HepG2 (cell line): ENCODE results near the gene QKI. TPM values are rescaled to one million over a fixed set of nuclear protein-coding genes. Genes with fewer than 3 reads are reported as not detected.
A peak's percentile ranks its signal among the peaks of the same experiment; 100 is the strongest.

ENCODE experiments used
- ARID4A ChIP-seq: sonication (generic); formaldehyde crosslinking; IDR thresholded peaks from 2 replicates; pipeline ENCODE4 v1.5.0; 2020; ENCODE audit warnings: mild to moderate bottlenecking, missing genetic modification reagents, borderline replicate concordance
- GATAD2A ChIP-seq: IDR thresholded peaks from 2 replicates; pipeline ENCODE4 v1.6.1; 2016
- GPN1 ChIP-seq: sonication (generic); formaldehyde crosslinking; IDR thresholded peaks from 2 replicates; pipeline ENCODE4 v1.5.1; 2020; ENCODE audit warnings: missing genetic modification reagents, borderline replicate concordance
- KDM5B ChIP-seq: sonication (generic); formaldehyde crosslinking; IDR thresholded peaks from 2 replicates; pipeline ENCODE4 v1.4.0; 2020; ENCODE audit warnings: missing genetic modification reagents, mild to moderate bottlenecking, borderline replicate concordance
- KLF13 ChIP-seq: sonication (generic); formaldehyde crosslinking; IDR thresholded peaks from 2 replicates; pipeline ENCODE4 v1.4.0; 2020; ENCODE audit warnings: mild to moderate bottlenecking, missing genetic modification reagents
- KMT2B ChIP-seq: IDR thresholded peaks from 2 replicates; pipeline ENCODE4 v1.6.1; 2016; ENCODE audit warnings: missing genetic modification reagents, missing compliant biosample characterization
- LBX2 ChIP-seq: sonication (generic); formaldehyde crosslinking; IDR thresholded peaks from 2 replicates; pipeline ENCODE4 v1.5.0; 2020; ENCODE audit warnings: missing genetic modification reagents, mild to moderate bottlenecking, borderline replicate concordance
- NCOA2 ChIP-seq: sonication (generic); formaldehyde crosslinking; IDR thresholded peaks from 2 replicates; pipeline ENCODE4 v1.8.0; 2022; ENCODE audit warnings: inconsistent platforms
- REPIN1 ChIP-seq: sonication (generic); formaldehyde crosslinking; IDR thresholded peaks from 2 replicates; pipeline ENCODE4 v1.8.0; 2022; ENCODE audit warnings: missing genetic modification reagents, low read depth, mild to moderate bottlenecking, borderline replicate concordance
- SALL2 ChIP-seq: sonication (generic); formaldehyde crosslinking; IDR thresholded peaks from 2 replicates; pipeline ENCODE4 v1.8.1; 2023; ENCODE audit warnings: mild to moderate bottlenecking, missing genetic modification reagents, inconsistent platforms
- TIGD3 ChIP-seq: sonication (generic); formaldehyde crosslinking; IDR thresholded peaks from 2 replicates; pipeline ENCODE4 v1.5.1; 2020; ENCODE audit warnings: mild to moderate bottlenecking, missing genetic modification reagents, borderline replicate concordance
- ZNF142 ChIP-seq: sonication (generic); formaldehyde crosslinking; IDR thresholded peaks from 2 replicates; pipeline ENCODE4 v1.4.0; 2020; ENCODE audit warnings: missing genetic modification reagents
- ZNF446 ChIP-seq: sonication (generic); formaldehyde crosslinking; IDR thresholded peaks from 2 replicates; pipeline ENCODE4 v1.5.0; 2020; ENCODE audit warnings: mild to moderate bottlenecking, missing genetic modification reagents
- ZNF572 ChIP-seq: sonication (generic); formaldehyde crosslinking; IDR thresholded peaks from 2 replicates; pipeline ENCODE4 v1.5.1; 2020; ENCODE audit warnings: mild to moderate bottlenecking, missing genetic modification reagents
- polyA plus RNA-seq, 8 experiments: library from polyadenylated mRNA; depleted of rRNA in 3 of 8; stranded (reverse) in 7 of 8; unstranded in 1 of 8; fragments of >200 nt; fragmentation: Illumina TruSeq in 4 of 8; extraction: Trizol in 4 of 8; gene quantifications; 2 replicates each; pipeline versions ENCODE4 v1.2.1 to v1.2.3, GENCODE V29; 2011 to 2016; ENCODE audit warnings: low read depth in 4 of 8, missing spikeins in 1 of 8, mixed read lengths in 1 of 8; ENCODE audit not compliant: insufficient read depth in 1 of 8
- total RNA-seq, 5 experiments: library from RNA; depleted of rRNA; stranded (reverse); fragments of >200 nt; fragmentation: Illumina TruSeq; extraction: Trizol; gene quantifications; 2 replicates each; pipeline ENCODE4 v1.2.3, GENCODE V29; 2016; ENCODE audit warnings: low read depth in 1 of 5

The QKI gene
- total and polyA plus RNA-seq, 2 of the 13 experiments (the other 11 are each of a cell fraction or from before 2014, with no cell fraction given) = 136 to 137 TPM

GRCh38 chr6:163405412-163406309 is 8.9 kb upstream of the QKI start (continued):
- TF ChIP-seq TIGD3 (CRISPR knock-in tag) = no peak
- no peak for TF ChIP-seq KLF13 (CRISPR knock-in tag)
- peak; percentile 65 for TF ChIP-seq GATAD2A (CRISPR knock-in tag)
- no peak for TF ChIP-seq GPN1 (CRISPR knock-in tag)
- peak; percentile 82; the same call in 1 of the 2 replicates for TF ChIP-seq REPIN1 (CRISPR knock-in tag)
- peak; percentile 39 for TF ChIP-seq KDM5B
- 0 out of 2 replicates have a peak, but pooled peaks have one; percentile 53 for TF ChIP-seq ZNF572 (CRISPR knock-in tag)
- TF ChIP-seq KMT2B = peak; percentile 92
- TF ChIP-seq NCOA2 = peak; percentile 53; the same call in 1 of the 2 replicates
- no peak for TF ChIP-seq ZNF142 (CRISPR knock-in tag)
- peak; percentile 31; the same call in 1 of the 2 replicates for TF ChIP-seq SALL2 (CRISPR knock-in tag)
- TF ChIP-seq ARID4A (CRISPR knock-in tag) = peak; percentile 68; the same call in 1 of the 2 replicates
- TF ChIP-seq LBX2 (CRISPR knock-in tag) = no peak
- no peak for TF ChIP-seq ZNF446
